ENCODE results near the gene CCP110. TPM values are rescaled to one million over a fixed set of nuclear protein-coding genes. Genes with fewer than 3 reads are reported as not detected.
A peak's percentile ranks its signal among the peaks of the same experiment; 100 is the strongest.

CCP110 gene
- total and polyA plus RNA-seq, 2 of the 13 experiments (the other 11 are each of a cell fraction or from before 2014, with no cell fraction given): 10.0 to 11.1 TPM

- peaks cover 28% of the 10 kb centered on the region for H3K4me1 ChIP-seq (ENCODE audit: insufficient read depth, low read length)
- H3K4me3 ChIP-seq (replicated peaks in 1 of 3; ENCODE audit: insufficient read depth in 1 of 3, low read depth in 2 of 3, low read length in 3 of 3): no peak overlapping the region
- ChIA-PET POLR2A (interaction anchor here (0.9 kb wide), 1 partner anchor 10 kb away, joined by 4 read pairs; the partner anchor contains the start of gene CCP110), CTCF (ENCODE audit: low intra/inter-chr PET ratio, low total read pairs) (no interaction called here)
- FAIRE-seq (no peak), DNase-seq (ENCODE audit: low spot score) (no peak), ATAC-seq (no peak)
- no peak overlapping the region for H2AFZ ChIP-seq (ENCODE audit: low read length)
- BruUV-seq (replicated peaks): no TSS peak
- no peaks in the 10 kb centered on the region for H3K9me3 ChIP-seq (ENCODE audit: low read length)
- H3K36me3 ChIP-seq (replicated peaks in 1 of 2; ENCODE audit: control insufficient read depth in 1 of 2, insufficient read depth in 2 of 2, low read length in 2 of 2): peaks cover 8 to 46% of the 10 kb centered on the region in 2 experiments
- no peaks in the 10 kb centered on the region for H3K79me2 ChIP-seq (ENCODE audit: insufficient read depth, low read length)
- H3K27ac ChIP-seq (ENCODE audit: extremely low read length, insufficient read depth, low read length): no peak overlapping the region
- H4K20me1 ChIP-seq (ENCODE audit: insufficient read depth, low read length): no peaks in the 10 kb centered on the region
- intact Hi-C loops (cut with micrococcal nuclease; ENCODE audit: unreplicated experiment): loop anchor here (1.0 kb wide), 1 partner anchor 29 kb away; no protein-coding TSS in a partner anchor
- in situ Hi-C loops (cut with HindIII; ENCODE audit: extremely low pct_ligation_motif_present, low pct_unique_long_range_greater_than_20kb): no loop called here
- 95% methylated on average over 4 of the region's 4 CpGs for WGBS (ENCODE audit: low lambda C conversion rate)
- H3K9ac ChIP-seq (ENCODE audit: insufficient read depth, low read depth, low read length): no peak overlapping the region
- H3K4me2 ChIP-seq (ENCODE audit: low read depth, low read length): no peak overlapping the region
- H3K27me3 ChIP-seq (ENCODE audit: control insufficient read depth in 1 of 2, insufficient read depth in 2 of 2, low read length in 2 of 2): no peaks in the 10 kb centered on the region
- TF ChIP-seq NR1H2 (CRISPR knock-in tag; IDR thresholded peaks at IDR 0.05; ENCODE audit: borderline replicate concordance, low read depth) (no peak), GLI4 (CRISPR knock-in tag; IDR thresholded peaks at IDR 0.05; ENCODE audit: borderline replicate concordance) (no peak), HMGXB4 (CRISPR knock-in tag; IDR thresholded peaks at IDR 0.05; ENCODE audit: borderline replicate concordance in 1 of 2, low read depth in 1 of 2) (no peak), ZKSCAN8 (CRISPR knock-in tag; IDR thresholded peaks at IDR 0.05; ENCODE audit: borderline replicate concordance) (peak; percentile 64; the same call in 1 of the 2 replicates), STAG1 (CRISPR knock-in tag; IDR thresholded peaks at IDR 0.05) (peak; percentile 19; the same call in 1 of the 2 replicates), POGZ (CRISPR knock-in tag; IDR thresholded peaks at IDR 0.05) (no peak), PLSCR1 (CRISPR knock-in tag; IDR thresholded peaks at IDR 0.05; ENCODE audit: borderline replicate concordance) (no peak), RERE (CRISPR knock-in tag; IDR thresholded peaks at IDR 0.05; ENCODE audit: low read depth) (no peak), ZBTB43 (CRISPR knock-in tag; conservative IDR thresholded peaks at IDR 0.05) (peak; percentile 73; the same call in 1 of the 2 replicates), FOXA3 (CRISPR knock-in tag; IDR thresholded peaks at IDR 0.05) (0 out of 2 replicates have a peak, but pooled peaks have one; percentile 6), GATAD2A (CRISPR knock-in tag; IDR thresholded peaks at IDR 0.05) (peak; percentile 37; the same call in 1 of the 2 replicates), ZNF432 (CRISPR knock-in tag; IDR thresholded peaks at IDR 0.05; ENCODE audit: borderline replicate concordance) (no peak)
These were observed 10.2 kb upstream of the CCP110 start for GRCh38 chr16:19513377-19514053.
